Endothelial cell of umbilical vein (primary cell): ENCODE data around the gene MYL11. TPM values are rescaled to one million over a fixed set of nuclear protein-coding genes. Genes with fewer than 3 reads are reported as not detected.
A peak's percentile ranks its signal among the peaks of the same experiment; 100 is the strongest.

Experiments used
- BruUV-seq: library from RNA; stranded (reverse); fragments of 400-500 nt; replicated peaks from 2 replicates; lab custom pipeline; 2021; lab: Mats Ljungman, UMichigan
- CTCF ChIA-PET: fragments of 300-600, 350-600 bp; sonication (Branson Sonifier 250); formaldehyde crosslinking; loops from one replicate; lab custom pipeline; 2021; ENCODE audit warnings: antibody characterized with exemption, inconsistent platforms; lab: Charles Lee
- POLR2A ChIA-PET: fragments of 300-600, 350-600 bp; sonication (Branson Sonifier 250); formaldehyde crosslinking; loops from one replicate; lab custom pipeline; 2021; ENCODE audit warnings: antibody characterized with exemption, inconsistent platforms; lab: Charles Lee
- DNase-seq: peaks from one replicate; pipeline ENCODE4 v3.0.0-alpha.2; 2011; ENCODE audit warnings: low read depth, low spot score
- FAIRE-seq: peaks from 2 replicates; lab custom pipeline; 2011; peaks lifted over from hg19 to GRCh38; lab: Jason Lieb, UNC
- H2AFZ ChIP-seq: 2 replicates; pipeline ENCODE4 v1.6.0; 2012; ENCODE audit warnings: low read depth, low read length, control low read depth, inconsistent platforms
- H3K27ac ChIP-seq: 2 replicates; pipeline ENCODE4 v1.5.1; 2011; ENCODE audit warnings: low read depth, mild to moderate bottlenecking, control low read depth, low read length, moderate library complexity; ENCODE audit not compliant: insufficient read depth
- H3K27me3 ChIP-seq, 2 experiments: 2 replicates each; pipeline versions ENCODE4 v1.6.0 to v1.6.1; 2011; ENCODE audit warnings: low read length in 2 of 2, mixed read lengths in 1 of 2; ENCODE audit not compliant: control insufficient read depth in 2 of 2, insufficient read depth in 2 of 2
- H3K36me3 ChIP-seq, 2 experiments: 2 replicates in 1 of 2; 3 replicates in 1 of 2; pipeline ENCODE4 v1.5.1; 2011; ENCODE audit warnings: low read length in 2 of 2, mild to moderate bottlenecking in 1 of 2, moderate library complexity in 1 of 2; ENCODE audit not compliant: control insufficient read depth in 2 of 2, insufficient read depth in 2 of 2; ENCODE audit errors: extremely low read depth in 1 of 2
- H3K4me1 ChIP-seq: 3 replicates; pipeline ENCODE4 v1.5.1; 2011; ENCODE audit warnings: mild to moderate bottlenecking, low read length; ENCODE audit not compliant: control insufficient read depth, insufficient read depth; ENCODE audit errors: extremely low read depth
- H3K4me2 ChIP-seq: 2 replicates; pipeline ENCODE4 v1.6.1; 2011; ENCODE audit warnings: low read length, control low read depth, mixed read lengths; ENCODE audit not compliant: insufficient read depth
- H3K4me3 ChIP-seq, 3 experiments: fragments of 200-600 bp in 1 of 3; sonication (generic), shearing (Covaris generic) in 1 of 3; replicated peaks in 1 of 3; 2 replicates each; pipeline ENCODE4 v1.5.1; 2011 to 2016; ENCODE audit warnings: control low read depth in 3 of 3, low read length in 3 of 3, mild to moderate bottlenecking in 2 of 3, inconsistent platforms in 1 of 3, low read depth in 1 of 3, moderate library complexity in 1 of 3; ENCODE audit not compliant: insufficient read depth in 1 of 3
- H3K79me2 ChIP-seq: 2 replicates; pipeline ENCODE4 v1.6.0; 2012; ENCODE audit warnings: low read length, inconsistent platforms; ENCODE audit not compliant: control insufficient read depth, insufficient read depth
- H3K9ac ChIP-seq: replicated peaks from 2 replicates; pipeline ENCODE3; 2011; ENCODE audit warnings: low read length, control low read depth; ENCODE audit not compliant: insufficient read depth; ENCODE audit errors: extremely low read depth
- H3K9me1 ChIP-seq: replicated peaks from 3 replicates; pipeline ENCODE4 v1.6.0; 2011; ENCODE audit warnings: mild to moderate bottlenecking, low read length; ENCODE audit not compliant: control insufficient read depth, insufficient read depth; ENCODE audit errors: extremely low read depth
- H3K9me3 ChIP-seq: replicated peaks from 2 replicates; pipeline ENCODE4 v1.5.1; 2012; ENCODE audit warnings: low read length, inconsistent platforms; ENCODE audit not compliant: control insufficient read depth, insufficient read depth
- H4K20me1 ChIP-seq: replicated peaks from 2 replicates; pipeline ENCODE3; 2011; ENCODE audit warnings: mild to moderate bottlenecking, low read length; ENCODE audit not compliant: control insufficient read depth, insufficient read depth; ENCODE audit errors: extremely low read depth
- CTCF ChIP-seq, 2 donors: IDR thresholded peaks; 1 replicate in 1 of 2; 2 replicates in 1 of 2; pipeline ENCODE4 v1.5.1; 2011; ENCODE audit warnings: low read length in 2 of 2, mild to moderate bottlenecking in 2 of 2, moderate library complexity in 2 of 2, control low read depth in 1 of 2, inconsistent platforms in 1 of 2, low read depth in 1 of 2; ENCODE audit not compliant: insufficient read depth in 1 of 2; ENCODE audit errors: extremely low read depth in 1 of 2
- EZH2 ChIP-seq: IDR thresholded peaks from 2 replicates; pipeline ENCODE4 v1.6.1; 2012; ENCODE audit warnings: borderline replicate concordance, low read depth, mild to moderate bottlenecking, moderate library complexity, low read length, inconsistent platforms; ENCODE audit not compliant: severe bottlenecking
- GATA2 ChIP-seq: IDR thresholded peaks from 2 replicates; pipeline ENCODE4 v1.7.0; 2011; ENCODE audit warnings: low read depth, mild to moderate bottlenecking, moderate library complexity, mixed read lengths, low read length; ENCODE audit not compliant: insufficient read length, insufficient read depth
- POLR2A ChIP-seq: IDR thresholded peaks from 2 replicates; pipeline ENCODE4 v1.6.1; 2012; ENCODE audit warnings: low read depth, mild to moderate bottlenecking, control low read depth, low read length
- dilution Hi-C: fragments of 300-500 bp; cut with MboI; formaldehyde crosslinking; loops from one replicate; pipeline ENCODE4 v1.15.0; 2019; ENCODE audit warnings: low sequenced_read_pairs; ENCODE audit not compliant: extremely low pct_ligation_motif_present
- intact Hi-C: fragments of 100-400 bp; cut with micrococcal nuclease; formaldehyde crosslinking; loops from one replicate; pipeline ENCODE4 v1.10.0; 2022
- polyA plus RNA-seq, 4 experiments: library from polyadenylated mRNA; depleted of rRNA in 3 of 4; stranded (reverse) in 3 of 4; unstranded in 1 of 4; fragments of >200 nt; gene quantifications; 2 replicates each; pipeline versions ENCODE4 v1.2.1 to v1.2.3, GENCODE V29; 2011 to 2012; ENCODE audit warnings: missing spikeins in 1 of 4
- total RNA-seq: library from RNA; stranded (reverse); gene quantifications from 2 replicates; pipeline ENCODE4 v1.2.3, GENCODE V29; 2021
- TF ChIP-seq, protein P1 (sequence below): IDR thresholded peaks from 2 replicates; pipeline ENCODE4 v1.6.1; 2011; ENCODE audit not compliant: insufficient read depth, insufficient read length

The MYL11 gene
- total and polyA plus RNA-seq, 2 donors (not counting 3 experiments of a cell fraction or from before 2014, with no cell fraction given), result 1.3 TPM; not detected in 1

DNA sequence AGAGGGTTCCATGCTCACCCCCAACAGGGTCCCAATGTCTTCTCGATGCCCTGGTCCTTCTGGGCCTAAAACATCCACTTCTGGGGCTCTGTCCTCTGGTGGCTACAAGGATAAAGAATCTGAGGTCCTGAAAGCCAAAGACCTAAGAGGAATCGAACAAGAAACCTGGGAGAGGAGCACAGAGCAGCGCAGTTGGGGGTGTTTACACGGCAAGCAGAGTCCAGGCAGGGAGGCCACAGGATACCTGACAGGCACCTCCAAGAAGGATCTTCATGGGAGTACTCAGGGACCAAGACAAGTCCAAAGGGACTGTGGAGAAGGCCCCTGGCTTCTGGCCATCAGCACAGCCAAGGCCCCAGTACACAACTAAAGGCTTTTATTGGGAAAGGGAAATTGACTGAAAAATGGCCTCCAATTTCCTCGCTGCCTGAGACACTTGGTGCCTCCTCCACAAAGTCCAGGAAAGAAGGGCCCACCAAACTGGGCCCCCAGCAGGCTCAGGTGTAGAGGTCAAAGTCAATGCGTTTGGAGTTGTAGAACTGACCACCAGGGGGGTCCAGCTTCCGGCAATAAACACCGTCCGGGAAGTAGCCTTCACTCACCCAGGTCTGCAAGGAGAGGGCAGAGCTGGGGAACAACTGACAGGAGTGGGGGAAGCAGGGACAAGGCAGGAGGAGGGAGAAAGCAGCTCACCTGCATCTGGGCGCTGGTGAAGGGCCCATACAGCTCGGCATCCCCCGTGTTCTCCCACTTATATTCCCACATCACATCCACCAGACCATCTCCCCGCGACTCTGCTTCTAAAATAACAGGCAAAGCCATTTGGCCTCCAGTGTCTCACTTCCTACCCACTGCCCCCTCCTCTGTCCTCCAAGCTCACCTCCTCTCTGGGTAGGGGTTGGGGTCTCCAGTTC, 21.9 kb upstream of the MYL11 start:
- no peaks in the 10 kb centered on the region for H3K27me3 ChIP-seq
- peak; percentile 35 for FAIRE-seq
- no peaks in the 10 kb centered on the region for H4K20me1 ChIP-seq
- ChIA-PET CTCF (interaction anchor here (0.6 to 1.0 kb wide), 2 partner anchors 55 to 56 kb away, joined by 3 read pairs; no protein-coding TSS in a partner anchor), POLR2A (no interaction called here)
- H3K9me1 ChIP-seq, result no peaks in the 10 kb centered on the region
- BruUV-seq, result no TSS peak
- H3K4me3 ChIP-seq, result no peak overlapping the region
- no peak for DNase-seq
- TF ChIP-seq EZH2, result no peak
- peak; percentile 17 to 31 for TF ChIP-seq CTCF (IDR thresholded peaks at IDR 0.05; ENCODE audit: extremely low read depth in 1 of 2, insufficient read depth in 1 of 2, low read depth in 1 of 2, low read length in 2 of 2)
- TF ChIP-seq, protein P1, sequence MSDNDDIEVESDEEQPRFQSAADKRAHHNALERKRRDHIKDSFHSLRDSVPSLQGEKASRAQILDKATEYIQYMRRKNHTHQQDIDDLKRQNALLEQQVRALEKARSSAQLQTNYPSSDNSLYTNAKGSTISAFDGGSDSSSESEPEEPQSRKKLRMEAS, result no peak
- TF ChIP-seq POLR2A, result no peak
- no peak for TF ChIP-seq GATA2
- H3K9ac ChIP-seq, result no peak overlapping the region
- peaks cover 19% of the 10 kb centered on the region for H3K79me2 ChIP-seq
- H3K27ac ChIP-seq, result peak overlapping the region; percentile 54
- peaks cover 32% of the 10 kb centered on the region for H3K4me1 ChIP-seq
- intact Hi-C loops (no loop called here), dilution Hi-C loops (no loop called here)
- peaks cover 6 to 18% of the 10 kb centered on the region in 2 experiments for H3K36me3 ChIP-seq
- H2AFZ ChIP-seq, result no peak overlapping the region
- no peaks in the 10 kb centered on the region for H3K9me3 ChIP-seq
- H3K4me2 ChIP-seq, result no peak overlapping the region
